Body of pancreas (tissue), 4 donors: Measurements from ENCODE around the gene KIF5A. TPM values are rescaled to one million over a fixed set of nuclear protein-coding genes. Genes with fewer than 3 reads are reported as not detected.

Source experiments
- ATAC-seq: fragments of 150-250 bp; one replicate; pipeline ENCODE4 v1.9.1; 2016
- DNase-seq, 4 donors: peaks; one replicate each; pipeline ENCODE4 v3.0.0-alpha.2; 2019
- H3K27ac ChIP-seq, 4 donors: fragments of 200-600 bp; sonication (generic); 1 replicate in 3 of 4; 2 replicates in 1 of 4; pipeline versions ENCODE4 v1.5.1 to v1.6.1; 2016 to 2019; ENCODE audit warnings: mild to moderate bottlenecking in 1 of 4, mixed read lengths in 1 of 4, moderate library complexity in 1 of 4
- H3K27me3 ChIP-seq, 2 donors: fragments of 200-600 bp; sonication (generic); one replicate each; pipeline ENCODE4 v1.6.0; 2016; ENCODE audit warnings: mild to moderate bottlenecking in 1 of 2
- H3K36me3 ChIP-seq, 2 donors: fragments of 200-600 bp; sonication (generic); replicated peaks in 1 of 2; 2 replicates each; pipeline ENCODE4 v1.5.1; 2016; ENCODE audit warnings: low read depth in 2 of 2; ENCODE audit not compliant: insufficient read depth in 1 of 2
- H3K4me1 ChIP-seq: fragments of 200-600 bp; sonication (generic); one replicate; pipeline ENCODE4 v1.6.0; 2016
- H3K4me3 ChIP-seq, 2 donors: fragments of 200-600 bp; sonication (generic); 1 replicate in 1 of 2; 2 replicates in 1 of 2; pipeline ENCODE4 v1.5.1; 2016 to 2019
- H3K9me3 ChIP-seq, 3 donors: fragments of 200-600 bp; sonication (generic); 1 replicate in 2 of 3; 2 replicates in 1 of 3; pipeline ENCODE4 v1.5.1; 2016
- POLR2A ChIP-seq, 3 donors: fragments of 450-650 bp; IDR thresholded peaks; one replicate each; pipeline ENCODE4 v1.6.1; 2016; ENCODE audit warnings: antibody characterized with exemption in 3 of 3, mild to moderate bottlenecking in 2 of 3
- WGBS, 2 donors: methylation state at CpG; one replicate each; pipeline ENCODE4 v1.1.5; 2017; 5-methylcytosine and 5-hydroxymethylcytosine counted together
- intact Hi-C: fragments of 100-400 bp; cut with DNase I; formaldehyde crosslinking; loops from one replicate; pipeline ENCODE4 v1.15.1; 2023
- total RNA-seq, 2 donors: library from RNA; depleted of rRNA; stranded (reverse); fragments of >200 nt; gene quantifications; one replicate each; pipeline ENCODE4 v1.1.0, GENCODE V29; 2016
- TF ChIP-seq, protein P1 (sequence below), 7 experiments: fragments of 450-650 bp in 4 of 7; fragments of 200-600 bp in 3 of 7; sonication (generic) in 3 of 7; IDR thresholded peaks; one replicate each; pipeline ENCODE4 v1.5.1; 2016 to 2019; ENCODE audit warnings: antibody characterized with exemption in 7 of 7

Gene KIF5A
- total RNA-seq, 2 donors from 2014 or later = 0.33 to 1.3 TPM

DNA sequence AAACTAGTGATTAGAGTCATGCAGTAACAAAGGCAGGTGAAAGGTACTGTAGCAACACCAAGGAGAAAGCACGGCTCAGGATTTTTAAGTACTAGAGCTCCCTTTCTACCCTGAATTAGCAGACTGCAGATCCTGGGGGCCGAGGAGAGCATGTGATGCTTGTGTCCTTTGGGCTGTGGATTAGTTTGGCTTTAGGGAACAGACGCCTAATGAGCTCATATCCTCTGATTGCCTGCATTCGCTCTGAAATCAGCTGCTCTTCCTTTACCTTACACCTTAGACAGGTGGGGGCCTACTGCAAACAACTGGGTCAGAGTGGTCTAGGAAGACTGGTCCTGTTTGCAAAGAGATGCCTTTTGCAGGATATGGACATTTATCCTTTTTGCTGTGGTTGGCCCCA, 43.3 kb downstream of the KIF5A start:
- intact Hi-C loops = no loop called here
- no peak for ATAC-seq
- peaks cover 28% of the 10 kb centered on the region for H3K4me1 ChIP-seq
- DNase-seq = no peak
- peaks cover 0 to 6% of the 10 kb centered on the region in 2 donors for H3K36me3 ChIP-seq
- H3K27me3 ChIP-seq = no peaks in the 10 kb centered on the region
- no peak for TF ChIP-seq POLR2A (IDR thresholded peaks at IDR 0.05)
- TF ChIP-seq, protein P1, sequence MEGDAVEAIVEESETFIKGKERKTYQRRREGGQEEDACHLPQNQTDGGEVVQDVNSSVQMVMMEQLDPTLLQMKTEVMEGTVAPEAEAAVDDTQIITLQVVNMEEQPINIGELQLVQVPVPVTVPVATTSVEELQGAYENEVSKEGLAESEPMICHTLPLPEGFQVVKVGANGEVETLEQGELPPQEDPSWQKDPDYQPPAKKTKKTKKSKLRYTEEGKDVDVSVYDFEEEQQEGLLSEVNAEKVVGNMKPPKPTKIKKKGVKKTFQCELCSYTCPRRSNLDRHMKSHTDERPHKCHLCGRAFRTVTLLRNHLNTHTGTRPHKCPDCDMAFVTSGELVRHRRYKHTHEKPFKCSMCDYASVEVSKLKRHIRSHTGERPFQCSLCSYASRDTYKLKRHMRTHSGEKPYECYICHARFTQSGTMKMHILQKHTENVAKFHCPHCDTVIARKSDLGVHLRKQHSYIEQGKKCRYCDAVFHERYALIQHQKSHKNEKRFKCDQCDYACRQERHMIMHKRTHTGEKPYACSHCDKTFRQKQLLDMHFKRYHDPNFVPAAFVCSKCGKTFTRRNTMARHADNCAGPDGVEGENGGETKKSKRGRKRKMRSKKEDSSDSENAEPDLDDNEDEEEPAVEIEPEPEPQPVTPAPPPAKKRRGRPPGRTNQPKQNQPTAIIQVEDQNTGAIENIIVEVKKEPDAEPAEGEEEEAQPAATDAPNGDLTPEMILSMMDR (IDR thresholded peaks at IDR 0.05) = no peak
- H3K4me3 ChIP-seq = no peak overlapping the region
- 82 to 85% methylated on average over 4 of the region's 4 CpGs for WGBS, 2 donors
- no peak overlapping the region for H3K27ac ChIP-seq
- no peaks in the 10 kb centered on the region for H3K9me3 ChIP-seq

DNA sequence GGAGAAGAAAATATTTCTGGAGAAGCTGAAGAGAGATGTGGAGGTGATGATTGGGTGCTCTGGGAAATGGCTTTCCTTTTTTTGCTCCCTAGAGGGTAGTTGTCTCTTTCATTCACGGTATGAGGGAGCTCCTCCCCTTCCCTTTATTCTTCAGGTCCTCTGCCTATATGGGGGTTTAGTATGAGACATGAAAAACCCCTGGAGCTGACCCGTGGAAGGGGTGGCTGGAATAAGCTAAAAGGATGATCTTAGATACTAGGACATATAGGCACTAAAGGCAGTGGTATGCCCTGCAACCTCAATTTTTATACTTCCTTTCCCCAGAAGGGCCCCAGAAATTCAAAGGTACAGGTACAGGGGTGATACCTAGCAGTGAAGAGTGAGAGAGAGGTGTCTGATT, 50.6 kb downstream of the KIF5A start:
- Histone ChIP-seq H3K27me3 (no peaks in the 10 kb centered on the region), H3K27ac (no peak overlapping the region), H3K4me1 (peaks cover 15% of the 10 kb centered on the region), H3K9me3 (no peaks in the 10 kb centered on the region), H3K36me3 (peaks cover 0 to 13% of the 10 kb centered on the region in 2 donors), H3K4me3 (no peak overlapping the region)
- DNase-seq = no peak
- WGBS, 2 donors = 70 to 77% methylated on average over 2 of the region's 2 CpGs
- ATAC-seq = no peak
- intact Hi-C loops = no loop called here
- TF ChIP-seq POLR2A (IDR thresholded peaks at IDR 0.05) = no peak
- TF ChIP-seq, protein P1 (IDR thresholded peaks at IDR 0.05) = no peak

DNA sequence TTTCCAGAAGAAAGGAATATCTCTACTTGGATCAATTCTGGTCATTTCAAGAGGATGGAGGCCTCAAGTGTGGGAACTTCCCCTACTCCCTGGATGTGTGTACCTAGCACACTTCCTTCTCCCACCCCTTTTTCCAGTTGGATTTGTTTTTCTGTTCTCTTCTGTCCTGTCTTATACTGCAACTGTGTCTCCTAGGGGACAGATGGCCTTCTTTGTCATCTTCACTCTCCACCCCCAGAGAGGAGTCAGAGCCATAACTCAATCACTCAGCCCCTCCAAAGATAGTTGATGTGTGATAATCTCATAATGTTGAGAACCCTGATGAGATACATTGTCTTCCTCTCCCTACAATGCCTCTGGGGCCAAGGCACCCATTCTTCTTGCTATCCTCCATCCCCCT, 52.7 kb downstream of the KIF5A start:
- Histone ChIP-seq H3K4me3 (no peak overlapping the region), H3K4me1 (peaks cover 19% of the 10 kb centered on the region), H3K36me3 (peaks cover 0 to 7% of the 10 kb centered on the region in 2 donors), H3K27ac (no peak overlapping the region), H3K9me3 (no peaks in the 10 kb centered on the region), H3K27me3 (no peaks in the 10 kb centered on the region)
- ATAC-seq (no peak), DNase-seq (no peak)
- TF ChIP-seq POLR2A (IDR thresholded peaks at IDR 0.05) = no peak
- TF ChIP-seq, protein P1 (IDR thresholded peaks at IDR 0.05) = no peak
- intact Hi-C loops = no loop called here

DNA sequence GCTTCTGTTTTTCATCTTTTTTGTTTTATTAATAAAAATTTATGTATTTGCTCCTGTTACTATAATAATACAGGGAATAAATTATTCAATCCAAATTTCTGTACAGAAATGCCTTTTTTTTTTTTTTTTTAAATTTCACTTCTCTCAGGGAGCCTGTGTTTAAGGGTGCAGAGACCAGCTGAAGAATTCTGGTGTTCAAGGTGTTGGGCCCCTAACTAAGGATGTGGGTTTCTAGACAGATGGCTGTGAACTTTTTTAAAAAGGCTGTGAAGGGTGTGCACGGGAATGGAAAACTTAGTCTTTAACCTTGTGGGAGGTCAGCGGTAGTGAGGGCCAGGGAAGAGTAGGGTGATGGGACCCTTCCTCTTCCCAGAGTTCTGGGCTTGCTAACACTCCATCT, 53.5 kb downstream of the KIF5A start:
- Histone ChIP-seq H3K27me3 (no peaks in the 10 kb centered on the region), H3K4me3 (no peak overlapping the region), H3K4me1 (peaks cover 19% of the 10 kb centered on the region), H3K9me3 (no peaks in the 10 kb centered on the region), H3K27ac (peak overlapping the region in 2 of 4 donors; percentile 10 to 69), H3K36me3 (peaks cover 0 to 7% of the 10 kb centered on the region in 2 donors)
- DNase-seq = no peak
- no peak for ATAC-seq
- WGBS, 2 donors = 65 to 77% methylated on average over 2 of the region's 2 CpGs
- TF ChIP-seq, protein P1 (IDR thresholded peaks at IDR 0.05) = no peak
- no peak for TF ChIP-seq POLR2A (IDR thresholded peaks at IDR 0.05)
- intact Hi-C loops = no loop called here

DNA sequence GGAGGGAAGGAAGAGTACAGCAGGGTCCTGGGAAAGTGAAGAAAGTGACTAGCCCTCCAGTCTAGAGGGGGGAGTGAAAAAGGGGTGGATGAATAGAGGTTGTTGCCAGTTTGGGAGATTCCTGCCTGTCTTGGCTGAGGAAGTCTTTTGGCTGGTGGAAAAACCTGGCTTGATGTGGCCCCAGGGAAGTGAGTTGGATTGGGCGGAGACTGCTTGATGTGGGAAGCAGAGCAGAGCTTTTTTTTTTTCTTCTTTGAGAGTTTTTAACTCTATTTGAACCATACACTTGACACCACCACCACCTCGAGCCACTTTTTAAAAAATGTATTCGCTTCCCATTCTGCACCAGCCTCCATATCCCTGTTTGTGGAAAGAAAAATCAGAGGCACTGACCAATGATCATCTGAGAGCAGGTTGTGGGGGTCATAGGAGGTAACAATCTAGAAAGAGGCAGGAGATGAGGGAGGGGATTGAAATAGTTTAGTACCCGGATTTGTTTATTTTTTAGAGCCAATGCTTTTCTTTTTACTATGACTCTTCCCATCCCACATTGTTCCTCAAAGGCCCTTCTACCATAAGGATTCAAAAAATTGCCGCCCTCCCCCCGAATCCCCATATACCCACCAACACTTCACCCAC, 54.1 kb downstream of the KIF5A start:
- Histone ChIP-seq H3K36me3 (peaks cover 0 to 6% of the 10 kb centered on the region in 2 donors), H3K4me1 (peaks cover 19% of the 10 kb centered on the region), H3K9me3 (no peaks in the 10 kb centered on the region), H3K27ac (peak overlapping the region; percentile 60 to 77 (median 66)), H3K4me3 (peak overlapping the region; percentile 20 to 36), H3K27me3 (no peaks in the 10 kb centered on the region)
- 23 to 24% methylated on average over 6 of the region's 6 CpGs for WGBS, 2 donors
- ATAC-seq (peak; percentile 43), DNase-seq (peak in 3 of 4 donors; percentile 45 to 58 (median 47))
- intact Hi-C loops = no loop called here
- TF ChIP-seq, protein P1 (IDR thresholded peaks at IDR 0.05) = no peak
- peak in 1 of 3 donors; percentile 15 for TF ChIP-seq POLR2A (IDR thresholded peaks at IDR 0.05)
